Measurements from ENCODE around the gene HRAS. TPM values are rescaled to one million over a fixed set of nuclear protein-coding genes. Genes with fewer than 3 reads are reported as not detected.

HRAS gene
- total and polyA plus RNA-seq, 2 of the 13 experiments (the other 11 are each of a cell fraction or from before 2014, with no cell fraction given) = 32.9 to 50.0 TPM

GRCh38 chr11:560305-561147 lies 25.1 kb upstream of the HRAS start, which contains the start of the genes LMNTD2 and RASSF7 (continued):
- TF ChIP-seq ZBTB34 (CRISPR knock-in tag; IDR thresholded peaks at IDR 0.05) = no peak
- no peak for TF ChIP-seq SIX4 (CRISPR knock-in tag; IDR thresholded peaks at IDR 0.05)
- peak; percentile 26; the same call in 1 of the 2 replicates for TF ChIP-seq ZNF224 (CRISPR knock-in tag; IDR thresholded peaks at IDR 0.05)
- peak; percentile 63 for TF ChIP-seq POLR2G (IDR thresholded peaks at IDR 0.05; ENCODE audit: low read depth, low read length)
- 0 out of 2 replicates have a peak, but pooled peaks have one; percentile 23 for TF ChIP-seq KLF6 (CRISPR knock-in tag; IDR thresholded peaks at IDR 0.05)
- peak; percentile 68; the same call in 1 of the 2 replicates for TF ChIP-seq GFI1 (CRISPR knock-in tag; IDR thresholded peaks at IDR 0.05; ENCODE audit: borderline replicate concordance)
- TF ChIP-seq ZNF281 (CRISPR knock-in tag; IDR thresholded peaks at IDR 0.05; ENCODE audit: borderline replicate concordance) = peak; percentile 27; the same call in 1 of the 2 replicates
- no peak for TF ChIP-seq ZNF512B (CRISPR knock-in tag; IDR thresholded peaks at IDR 0.05; ENCODE audit: borderline replicate concordance)
- TF ChIP-seq MXD1 (CRISPR knock-in tag; IDR thresholded peaks at IDR 0.05) = peak; percentile 84
- TF ChIP-seq ZNF687 (CRISPR knock-in tag; IDR thresholded peaks at IDR 0.05) = peak; percentile 91
- TF ChIP-seq ZNF670 (CRISPR knock-in tag; IDR thresholded peaks at IDR 0.05; ENCODE audit: borderline replicate concordance) = peak; percentile 56; the same call in 1 of the 2 replicates
- no peak for TF ChIP-seq SOX6 (IDR thresholded peaks at IDR 0.05)
- TF ChIP-seq SOX6 (CRISPR knock-in tag; IDR thresholded peaks at IDR 0.05) = peak; percentile 46; the same call in 1 of the 2 replicates
- peak; percentile 81 for TF ChIP-seq GABPB1 (CRISPR knock-in tag; IDR thresholded peaks at IDR 0.05)
- TF ChIP-seq FOXA1 (IDR thresholded peaks at IDR 0.05) = no peak
- TF ChIP-seq FOXA1 (CRISPR knock-in tag; IDR thresholded peaks at IDR 0.05) = no peak
- TF ChIP-seq MATR3 (CRISPR knock-in tag; IDR thresholded peaks at IDR 0.05) = no peak
